GM23338 (cell line): ENCODE results near the gene UBQLN4. TPM values are rescaled to one million over a fixed set of nuclear protein-coding genes. Genes with fewer than 3 reads are reported as not detected.

Experiments used
- ATAC-seq: fragments of 200-7000 bp; cut with Tn5 transposase; 3 replicates; pipeline ENCODE4 v1.9.1; 2020
- DNase-seq: peaks from one replicate; pipeline ENCODE4 v3.0.0-alpha.2; 2015; ENCODE audit warnings: low spot score
- H2AFZ ChIP-seq: fragments of 200-600 bp; sonication (generic); 2 replicates; pipeline ENCODE4 v1.8.0; 2016; ENCODE audit warnings: antibody characterized with exemption, mild to moderate bottlenecking, moderate library complexity
- H3F3A ChIP-seq: fragments of 200-600 bp; sonication (generic); replicated peaks from 2 replicates; pipeline ENCODE4 v1.8.0; 2017; ENCODE audit warnings: antibody characterized with exemption, mixed run types, low read depth
- H3K27ac ChIP-seq: fragments of 200-600 bp; sonication (generic); 2 replicates; pipeline ENCODE4 v1.6.1; 2016; ENCODE audit warnings: low read depth
- H3K27me3 ChIP-seq: fragments of 200-600 bp; sonication (generic); 2 replicates; pipeline ENCODE4 v1.8.0; 2016; ENCODE audit warnings: mild to moderate bottlenecking, mixed run types, moderate library complexity; ENCODE audit not compliant: insufficient read depth
- H3K36me3 ChIP-seq: fragments of 200-600 bp; sonication (generic); 2 replicates; pipeline ENCODE4 v1.8.0; 2016; ENCODE audit warnings: mild to moderate bottlenecking; ENCODE audit not compliant: insufficient read depth
- H3K4me1 ChIP-seq: fragments of 200-600 bp; sonication (generic); 2 replicates; pipeline ENCODE4 v1.8.0; 2016; ENCODE audit warnings: mild to moderate bottlenecking, moderate library complexity; ENCODE audit not compliant: insufficient read depth
- H3K4me2 ChIP-seq: fragments of 200-600 bp; sonication (generic); 2 replicates; pipeline ENCODE4 v1.7.1; 2017; ENCODE audit warnings: mixed run types
- H3K4me3 ChIP-seq: fragments of 200-600 bp; sonication (generic); 2 replicates; pipeline ENCODE4 v1.6.1; 2016; ENCODE audit warnings: mixed run types
- H3K79me2 ChIP-seq: fragments of 200-600 bp; sonication (generic); replicated peaks from 2 replicates; pipeline ENCODE4 v1.8.0; 2017; ENCODE audit warnings: mild to moderate bottlenecking; ENCODE audit not compliant: insufficient read depth
- H3K9me2 ChIP-seq: fragments of 200-600 bp; sonication (generic); 2 replicates; pipeline ENCODE4 v1.8.0; 2017; ENCODE audit not compliant: insufficient read depth
- H4K20me1 ChIP-seq: fragments of 200-600 bp; sonication (generic); replicated peaks from 2 replicates; pipeline ENCODE4 v1.8.0; 2017; ENCODE audit warnings: mild to moderate bottlenecking; ENCODE audit not compliant: insufficient read depth
- H3K27ac Mint-ChIP-seq: 2 replicates; pipeline ENCODE4 v1.8.0; 2020; ENCODE audit warnings: inconsistent platforms, mild to moderate bottlenecking, moderate library complexity, mixed read lengths
- H3K27me3 Mint-ChIP-seq: 3 replicates; pipeline ENCODE4 v1.8.0; 2022; ENCODE audit warnings: low read depth, mild to moderate bottlenecking, moderate library complexity, mixed read lengths, inconsistent platforms; ENCODE audit not compliant: insufficient read depth, poor library complexity
- H3K36me3 Mint-ChIP-seq: 3 replicates; pipeline ENCODE4 v1.8.0; 2021; ENCODE audit warnings: low read depth, mild to moderate bottlenecking, inconsistent platforms, moderate library complexity, mixed read lengths
- H3K4me1 Mint-ChIP-seq: 3 replicates; pipeline ENCODE4 v1.8.0; 2020; ENCODE audit warnings: mild to moderate bottlenecking, inconsistent platforms, mixed read lengths
- H3K4me3 Mint-ChIP-seq: 3 replicates; pipeline ENCODE4 v1.8.0; 2021; ENCODE audit warnings: moderate library complexity, mild to moderate bottlenecking, inconsistent platforms, mixed read lengths
- H3K9me3 Mint-ChIP-seq: 3 replicates; pipeline ENCODE4 v1.8.0; 2020; ENCODE audit warnings: moderate library complexity, mild to moderate bottlenecking, inconsistent platforms, mixed read lengths
- CREB1 ChIP-seq: fragments of 250-450 bp; sonication (Bioruptor Pico); IDR thresholded peaks from 2 replicates; pipeline ENCODE4 v1.5.0; 2020; ENCODE audit warnings: low read depth, mild to moderate bottlenecking, moderate library complexity
- CTCF ChIP-seq, 2 experiments: fragments of 200-600 bp in 1 of 2; sonication (generic) in 1 of 2; conservative IDR thresholded peaks; 2 replicates each; pipeline versions ENCODE4 v1.5.1 to v1.6.1; 2016 to 2017; ENCODE audit warnings: antibody characterized with exemption in 2 of 2, low read depth in 2 of 2, mild to moderate bottlenecking in 2 of 2, moderate library complexity in 1 of 2
- ETS1 ChIP-seq: IDR thresholded peaks from 2 replicates; pipeline ENCODE4 v1.6.1; 2016; ENCODE audit warnings: antibody characterized with exemption
- EZH2 ChIP-seq: fragments of 200-600 bp; sonication (generic); IDR thresholded peaks from one replicate; pipeline ENCODE4 v1.8.0; 2017; ENCODE audit warnings: antibody characterized with exemption, mild to moderate bottlenecking, low read depth; ENCODE audit not compliant: unreplicated experiment
- JUNB ChIP-seq: IDR thresholded peaks from one replicate; pipeline ENCODE4 v1.6.1; 2016; ENCODE audit warnings: antibody characterized with exemption; ENCODE audit not compliant: unreplicated experiment
- NANOG ChIP-seq: IDR thresholded peaks from 2 replicates; pipeline ENCODE4 v1.6.1; 2016; ENCODE audit warnings: antibody characterized with exemption, borderline replicate concordance
- POLR2AphosphoS5 ChIP-seq: IDR thresholded peaks from 2 replicates; pipeline ENCODE4 v1.6.1; 2016; ENCODE audit warnings: antibody characterized with exemption, low read depth
- ZNF331 ChIP-seq: fragments of 250-450 bp; sonication (Bioruptor Pico); IDR thresholded peaks from 2 replicates; pipeline ENCODE4 v1.5.0; 2020; ENCODE audit warnings: low read depth, mild to moderate bottlenecking, moderate library complexity
- ZNF462 ChIP-seq: fragments of 250-450 bp; sonication (Bioruptor Pico); IDR thresholded peaks from 2 replicates; pipeline ENCODE4 v1.5.0; 2020; ENCODE audit warnings: mild to moderate bottlenecking, moderate library complexity
- polyA plus RNA-seq: library from polyadenylated mRNA; unstranded; fragments of >200 nt; fragmentation: Nextera tagmentation; extraction: Ambion mirVana; gene quantifications from 2 replicates; pipeline ENCODE4 v1.2.1, GENCODE V29; 2016
- total RNA-seq: library from RNA; depleted of rRNA; stranded (reverse); fragments of >200 nt; shearing (Covaris generic); gene quantifications from 2 replicates; pipeline ENCODE4 v1.2.3, GENCODE V29; 2014

UBQLN4 gene
- total and polyA plus RNA-seq, 2 experiments from 2014 or later = 10.0 to 30.5 TPM

GRCh38 chr1:155993595-155993994, 60.0 kb downstream of the UBQLN4 start:
- H3K9me2 ChIP-seq = no peaks in the 10 kb centered on the region
- no peak overlapping the region for H3K4me2 ChIP-seq
- H3K27ac Mint-ChIP-seq = peak overlapping the region; percentile 15; the same call in 1 of the 2 replicates
- TF ChIP-seq ZNF331 (CRISPR knock-in tag) (no peak), ETS1 (no peak), NANOG (no peak), EZH2 (no peak), POLR2AphosphoS5 (no peak)
- DNase-seq = no peak
- no peaks in the 10 kb centered on the region for H3K27me3 ChIP-seq
- H2AFZ ChIP-seq = no peak overlapping the region
- H3K4me1 Mint-ChIP-seq = peaks cover 12% of the 10 kb centered on the region
- H3K4me3 Mint-ChIP-seq = no peak overlapping the region
- peaks cover 10% of the 10 kb centered on the region; the same call in 1 of the 2 replicates for H3F3A ChIP-seq
- peaks cover 12% of the 10 kb centered on the region for H3K27me3 Mint-ChIP-seq
- no peaks in the 10 kb centered on the region for H3K79me2 ChIP-seq
- H4K20me1 ChIP-seq = no peaks in the 10 kb centered on the region
- H3K4me1 ChIP-seq = peaks cover 8% of the 10 kb centered on the region; the same call in 1 of the 2 replicates
- H3K4me3 ChIP-seq = no peak overlapping the region
- no peaks in the 10 kb centered on the region; the same call in 2 of the 3 replicates for H3K36me3 Mint-ChIP-seq
- no peak for ATAC-seq
- no peaks in the 10 kb centered on the region for H3K36me3 ChIP-seq
- H3K9me3 Mint-ChIP-seq = no peaks in the 10 kb centered on the region; the same call in 2 of the 3 replicates
- no peak overlapping the region for H3K27ac ChIP-seq

- DNase-seq (no peak), ATAC-seq (no peak)
- no peak overlapping the region for H3K4me2 ChIP-seq
- peaks cover 5% of the 10 kb centered on the region; the same call in 1 of the 2 replicates for H3K4me1 ChIP-seq
- no peaks in the 10 kb centered on the region for H3K36me3 ChIP-seq
- H3K27me3 Mint-ChIP-seq = peaks cover 10% of the 10 kb centered on the region
- H2AFZ ChIP-seq = no peak overlapping the region
- H3K36me3 Mint-ChIP-seq = no peaks in the 10 kb centered on the region; the same call in 2 of the 3 replicates
- H3K4me3 ChIP-seq = no peak overlapping the region
- no peak overlapping the region for H3K27ac ChIP-seq
- no peaks in the 10 kb centered on the region for H3K79me2 ChIP-seq
- H3F3A ChIP-seq = peaks cover 6% of the 10 kb centered on the region; the same call in 1 of the 2 replicates
- H3K9me3 Mint-ChIP-seq = peaks cover 5% of the 10 kb centered on the region; the same call in 2 of the 3 replicates
- H3K4me3 Mint-ChIP-seq = no peak overlapping the region
- peaks cover 23% of the 10 kb centered on the region for H3K4me1 Mint-ChIP-seq
- H3K27ac Mint-ChIP-seq = no peak overlapping the region
- no peaks in the 10 kb centered on the region for H4K20me1 ChIP-seq
- no peaks in the 10 kb centered on the region for H3K9me2 ChIP-seq
- no peaks in the 10 kb centered on the region for H3K27me3 ChIP-seq
- TF ChIP-seq CTCF (conservative IDR thresholded peaks at IDR 0.05; ENCODE audit: low read depth in 2 of 2) (no peak), JUNB (no peak), ZNF331 (CRISPR knock-in tag) (no peak), ETS1 (no peak), ZNF462 (CRISPR knock-in tag) (no peak), CREB1 (CRISPR knock-in tag) (no peak), NANOG (no peak), POLR2AphosphoS5 (no peak), EZH2 (no peak)
Measured at GRCh38 chr1:155990005-155990739, 63.4 kb downstream of the UBQLN4 start.
